Endothelial cell of umbilical vein (primary cell): ENCODE measurements around the gene DDX51. TPM values are rescaled to one million over a fixed set of nuclear protein-coding genes. Genes with fewer than 3 reads are reported as not detected.

Source experiments
- BruUV-seq: library from RNA; stranded (reverse); fragments of 400-500 nt; replicated peaks from 2 replicates; lab custom pipeline; 2021; lab: Mats Ljungman, UMichigan
- CTCF ChIA-PET: fragments of 300-600, 350-600 bp; sonication (Branson Sonifier 250); formaldehyde crosslinking; loops from one replicate; lab custom pipeline; 2021; ENCODE audit warnings: antibody characterized with exemption, inconsistent platforms; lab: Charles Lee
- POLR2A ChIA-PET: fragments of 300-600, 350-600 bp; sonication (Branson Sonifier 250); formaldehyde crosslinking; loops from one replicate; lab custom pipeline; 2021; ENCODE audit warnings: antibody characterized with exemption, inconsistent platforms; lab: Charles Lee
- DNase-seq: peaks from one replicate; pipeline ENCODE4 v3.0.0-alpha.2; 2011; ENCODE audit warnings: low read depth, low spot score
- FAIRE-seq: peaks from 2 replicates; lab custom pipeline; 2011; peaks lifted over from hg19 to GRCh38; lab: Jason Lieb, UNC
- H2AFZ ChIP-seq: 2 replicates; pipeline ENCODE4 v1.6.0; 2012; ENCODE audit warnings: low read depth, low read length, control low read depth, inconsistent platforms
- H3K27ac ChIP-seq: 2 replicates; pipeline ENCODE4 v1.5.1; 2011; ENCODE audit warnings: low read depth, mild to moderate bottlenecking, control low read depth, low read length, moderate library complexity; ENCODE audit not compliant: insufficient read depth
- H3K27me3 ChIP-seq, 2 experiments: 2 replicates each; pipeline versions ENCODE4 v1.6.0 to v1.6.1; 2011; ENCODE audit warnings: low read length in 2 of 2, mixed read lengths in 1 of 2; ENCODE audit not compliant: control insufficient read depth in 2 of 2, insufficient read depth in 2 of 2
- H3K36me3 ChIP-seq, 2 experiments: 2 replicates in 1 of 2; 3 replicates in 1 of 2; pipeline ENCODE4 v1.5.1; 2011; ENCODE audit warnings: low read length in 2 of 2, mild to moderate bottlenecking in 1 of 2, moderate library complexity in 1 of 2; ENCODE audit not compliant: control insufficient read depth in 2 of 2, insufficient read depth in 2 of 2; ENCODE audit errors: extremely low read depth in 1 of 2
- H3K4me1 ChIP-seq: 3 replicates; pipeline ENCODE4 v1.5.1; 2011; ENCODE audit warnings: mild to moderate bottlenecking, low read length; ENCODE audit not compliant: control insufficient read depth, insufficient read depth; ENCODE audit errors: extremely low read depth
- H3K4me2 ChIP-seq: 2 replicates; pipeline ENCODE4 v1.6.1; 2011; ENCODE audit warnings: low read length, control low read depth, mixed read lengths; ENCODE audit not compliant: insufficient read depth
- H3K4me3 ChIP-seq, 3 experiments: fragments of 200-600 bp in 1 of 3; sonication (generic), shearing (Covaris generic) in 1 of 3; replicated peaks in 1 of 3; 2 replicates each; pipeline ENCODE4 v1.5.1; 2011 to 2016; ENCODE audit warnings: control low read depth in 3 of 3, low read length in 3 of 3, mild to moderate bottlenecking in 2 of 3, inconsistent platforms in 1 of 3, low read depth in 1 of 3, moderate library complexity in 1 of 3; ENCODE audit not compliant: insufficient read depth in 1 of 3
- H3K79me2 ChIP-seq: 2 replicates; pipeline ENCODE4 v1.6.0; 2012; ENCODE audit warnings: low read length, inconsistent platforms; ENCODE audit not compliant: control insufficient read depth, insufficient read depth
- H3K9ac ChIP-seq: replicated peaks from 2 replicates; pipeline ENCODE3; 2011; ENCODE audit warnings: low read length, control low read depth; ENCODE audit not compliant: insufficient read depth; ENCODE audit errors: extremely low read depth
- H3K9me1 ChIP-seq: replicated peaks from 3 replicates; pipeline ENCODE4 v1.6.0; 2011; ENCODE audit warnings: mild to moderate bottlenecking, low read length; ENCODE audit not compliant: control insufficient read depth, insufficient read depth; ENCODE audit errors: extremely low read depth
- H3K9me3 ChIP-seq: replicated peaks from 2 replicates; pipeline ENCODE4 v1.5.1; 2012; ENCODE audit warnings: low read length, inconsistent platforms; ENCODE audit not compliant: control insufficient read depth, insufficient read depth
- H4K20me1 ChIP-seq: replicated peaks from 2 replicates; pipeline ENCODE3; 2011; ENCODE audit warnings: mild to moderate bottlenecking, low read length; ENCODE audit not compliant: control insufficient read depth, insufficient read depth; ENCODE audit errors: extremely low read depth
- CTCF ChIP-seq, 2 donors: IDR thresholded peaks; 1 replicate in 1 of 2; 2 replicates in 1 of 2; pipeline ENCODE4 v1.5.1; 2011; ENCODE audit warnings: low read length in 2 of 2, mild to moderate bottlenecking in 2 of 2, moderate library complexity in 2 of 2, control low read depth in 1 of 2, inconsistent platforms in 1 of 2, low read depth in 1 of 2; ENCODE audit not compliant: insufficient read depth in 1 of 2; ENCODE audit errors: extremely low read depth in 1 of 2
- EZH2 ChIP-seq: IDR thresholded peaks from 2 replicates; pipeline ENCODE4 v1.6.1; 2012; ENCODE audit warnings: borderline replicate concordance, low read depth, mild to moderate bottlenecking, moderate library complexity, low read length, inconsistent platforms; ENCODE audit not compliant: severe bottlenecking
- FOS ChIP-seq: IDR thresholded peaks from 2 replicates; pipeline ENCODE4 v1.6.1; 2011; ENCODE audit warnings: mild to moderate bottlenecking, low read length, moderate library complexity, borderline replicate concordance; ENCODE audit not compliant: insufficient read depth
- GATA2 ChIP-seq: IDR thresholded peaks from 2 replicates; pipeline ENCODE4 v1.7.0; 2011; ENCODE audit warnings: low read depth, mild to moderate bottlenecking, moderate library complexity, mixed read lengths, low read length; ENCODE audit not compliant: insufficient read length, insufficient read depth
- JUN ChIP-seq: IDR thresholded peaks from 2 replicates; pipeline ENCODE4 v1.6.1; 2011; ENCODE audit warnings: borderline replicate concordance, low read depth; ENCODE audit not compliant: insufficient read length, insufficient read depth
- MAX ChIP-seq: IDR thresholded peaks from 2 replicates; pipeline ENCODE4 v1.6.1; 2011; ENCODE audit not compliant: insufficient read depth, insufficient read length
- MYC ChIP-seq: IDR thresholded peaks from one replicate; pipeline ENCODE4 v1.6.1; 2011; ENCODE audit warnings: mild to moderate bottlenecking, low read depth, low read length
- POLR2A ChIP-seq: IDR thresholded peaks from 2 replicates; pipeline ENCODE4 v1.6.1; 2012; ENCODE audit warnings: low read depth, mild to moderate bottlenecking, control low read depth, low read length
- POLR2AphosphoS5 ChIP-seq: IDR thresholded peaks from 2 replicates; pipeline ENCODE4 v1.6.1; 2012; ENCODE audit warnings: low read depth, mild to moderate bottlenecking, control low read depth, low read length, moderate library complexity; ENCODE audit not compliant: insufficient read depth
- dilution Hi-C: fragments of 300-500 bp; cut with MboI; formaldehyde crosslinking; loops from one replicate; pipeline ENCODE4 v1.15.0; 2019; ENCODE audit warnings: low sequenced_read_pairs; ENCODE audit not compliant: extremely low pct_ligation_motif_present
- intact Hi-C: fragments of 100-400 bp; cut with micrococcal nuclease; formaldehyde crosslinking; loops from one replicate; pipeline ENCODE4 v1.10.0; 2022
- polyA plus RNA-seq, 4 experiments: library from polyadenylated mRNA; depleted of rRNA in 3 of 4; stranded (reverse) in 3 of 4; unstranded in 1 of 4; fragments of >200 nt; gene quantifications; 2 replicates each; pipeline versions ENCODE4 v1.2.1 to v1.2.3, GENCODE V29; 2011 to 2012; ENCODE audit warnings: missing spikeins in 1 of 4
- total RNA-seq: library from RNA; stranded (reverse); gene quantifications from 2 replicates; pipeline ENCODE4 v1.2.3, GENCODE V29; 2021

The DDX51 gene
- total and polyA plus RNA-seq, 2 donors (not counting 3 experiments of a cell fraction or from before 2014, with no cell fraction given) = 11.4 to 23.5 TPM

GRCh38 chr12:132121283-132121682 is 22.8 kb downstream of the DDX51 start:
- CTCF ChIA-PET = interaction anchor here (1.1 kb wide), 1 partner anchor 9 kb away, joined by 3 read pairs; no protein-coding TSS in a partner anchor
- dilution Hi-C loops (no loop called here), intact Hi-C loops (no loop called here)
- Histone ChIP-seq H3K27me3 (no peaks in the 10 kb centered on the region), H4K20me1 (no peaks in the 10 kb centered on the region), H3K36me3 (peaks cover 3 to 24% of the 10 kb centered on the region in 2 experiments), H3K9ac (no peak overlapping the region), H3K4me1 (no peaks in the 10 kb centered on the region), H3K9me1 (no peaks in the 10 kb centered on the region), H2AFZ (no peak overlapping the region), H3K79me2 (no peaks in the 10 kb centered on the region), H3K4me2 (no peak overlapping the region), H3K9me3 (no peaks in the 10 kb centered on the region), H3K4me3 (no peak overlapping the region), H3K27ac (no peak overlapping the region)
- FAIRE-seq (no peak), DNase-seq (no peak)
- BruUV-seq = no TSS peak
- no peak for TF ChIP-seq FOS
- TF ChIP-seq CTCF (IDR thresholded peaks at IDR 0.05; ENCODE audit: extremely low read depth in 1 of 2, insufficient read depth in 1 of 2, low read depth in 1 of 2, low read length in 2 of 2) = no peak
- TF ChIP-seq GATA2 = no peak
- no peak for TF ChIP-seq MAX
- no peak for TF ChIP-seq POLR2AphosphoS5
- no peak for TF ChIP-seq EZH2
- TF ChIP-seq JUN = no peak
- no peak for TF ChIP-seq MYC
- no peak for TF ChIP-seq POLR2A
- POLR2A ChIA-PET = no interaction called here
